GM10248 (cell line): ENCODE measurements around the gene MYBBP1A.

ENCODE experiments used
- CTCF ChIA-PET: fragments of 300-600 bp; sonication (Branson Sonifier 250); formaldehyde crosslinking; extraction: SDS; loops from one replicate; lab custom pipeline; 2021; ENCODE audit warnings: antibody characterized with exemption; lab: Yijun Ruan, JAX
- POLR2A ChIA-PET: fragments of 350-650 bp; sonication (Branson Sonifier 250); formaldehyde crosslinking; extraction: SDS; loops from one replicate; lab custom pipeline; 2020; ENCODE audit warnings: antibody characterized with exemption; lab: Yijun Ruan, JAX
- DNase-seq: peaks from one replicate; pipeline ENCODE4 v3.0.0; 2012; ENCODE audit errors: extremely low spot score
- CTCF ChIP-seq: IDR thresholded peaks from 2 replicates; pipeline ENCODE4 v1.5.1; 2012; ENCODE audit warnings: mild to moderate bottlenecking, low read depth; ENCODE audit errors: extremely low read depth, missing control alignments, control extremely low read depth

MYBBP1A gene

GRCh38 chr17:4527566-4528125 is 27.5 kb downstream of the MYBBP1A start:
- CTCF ChIA-PET = interaction anchor here (0.8 kb wide), 1 partner anchor 11 kb away, joined by 3 read pairs; no protein-coding TSS in a partner anchor
- POLR2A ChIA-PET = no interaction called here
- no peak for DNase-seq
- no peak for TF ChIP-seq CTCF

GRCh38 chr17:4527134-4527533 is 28.1 kb downstream of the MYBBP1A start:
- no peak for DNase-seq
- TF ChIP-seq CTCF = no peak
- ChIA-PET CTCF (no interaction called here), POLR2A (no interaction called here)

GRCh38 chr17:4525691-4526397 is 29.3 kb downstream of the MYBBP1A start:
- ChIA-PET CTCF (interaction anchor here (1.6 to 1.7 kb wide), 2 partner anchors 21 to 41 kb away, joined by 4 read pairs; no protein-coding TSS in a partner anchor), POLR2A (interaction anchor here (0.6 kb wide), 1 partner anchor 152 kb away, joined by 3 read pairs; no protein-coding TSS in a partner anchor)
- no peak for DNase-seq
- TF ChIP-seq CTCF = no peak

GRCh38 chr17:4523946-4524345 is 31.2 kb downstream of the MYBBP1A start:
- TF ChIP-seq CTCF = no peak
- ChIA-PET POLR2A (interaction anchor here (0.5 kb wide), 1 partner anchor 100 kb away, joined by 3 read pairs; no protein-coding TSS in a partner anchor), CTCF (interaction anchor here (0.8 kb wide), 1 partner anchor 43 kb away, joined by 3 read pairs; no protein-coding TSS in a partner anchor)
- no peak for DNase-seq

GRCh38 chr17:4522661-4523060 is 32.5 kb downstream of the MYBBP1A start:
- POLR2A ChIA-PET = no interaction called here
- no peak for DNase-seq
- no peak for TF ChIP-seq CTCF
- CTCF ChIA-PET = no interaction called here

- POLR2A ChIA-PET = no interaction called here
- no peak for TF ChIP-seq CTCF
- CTCF ChIA-PET = no interaction called here
- DNase-seq = no peak
These were observed 34.1 kb downstream of the MYBBP1A start for GRCh38 chr17:4520894-4521600.
